Neural cell (in vitro differentiated cells): ENCODE results near the gene ZP1.

Experiments
- CTCF ChIP-seq: fragments of 450-650 bp; IDR thresholded peaks from 2 replicates; pipeline ENCODE4 v1.5.1; 2014; ENCODE audit warnings: antibody characterized with exemption, mild to moderate bottlenecking, moderate library complexity; ENCODE audit not compliant: poor library complexity, severe bottlenecking
- EP300 ChIP-seq: fragments of 450-650 bp; conservative IDR thresholded peaks from 2 replicates; pipeline ENCODE4 v1.6.1; 2014; ENCODE audit warnings: antibody characterized with exemption, mild to moderate bottlenecking, moderate library complexity; ENCODE audit not compliant: poor library complexity, severe bottlenecking
- EZH2 ChIP-seq: fragments of 200-600, 300-800 bp; shearing (Covaris generic), sonication (generic); IDR thresholded peaks from 2 replicates; pipeline ENCODE4 v1.6.1; 2014; ENCODE audit warnings: antibody characterized with exemption, low read length, borderline replicate concordance, mild to moderate bottlenecking; ENCODE audit not compliant: insufficient read depth, poor library complexity, severe bottlenecking
- MXI1 ChIP-seq: fragments of 450-650 bp; conservative IDR thresholded peaks from 2 replicates; pipeline ENCODE4 v1.6.1; 2014; ENCODE audit warnings: antibody characterized with exemption, mild to moderate bottlenecking; ENCODE audit not compliant: poor library complexity, severe bottlenecking
- POLR2AphosphoS5 ChIP-seq: IDR thresholded peaks from 2 replicates; pipeline ENCODE4 v1.6.1; 2012
- REST ChIP-seq: IDR thresholded peaks from 2 replicates; pipeline ENCODE4 v1.6.1; 2012; ENCODE audit warnings: borderline replicate concordance
- SMC3 ChIP-seq: fragments of 450-650 bp; conservative IDR thresholded peaks from 2 replicates; pipeline ENCODE4 v1.6.1; 2014; ENCODE audit warnings: antibody characterized with exemption, mild to moderate bottlenecking, moderate library complexity; ENCODE audit not compliant: poor library complexity
- TAF1 ChIP-seq: IDR thresholded peaks from 2 replicates; pipeline ENCODE4 v1.6.1; 2012; ENCODE audit warnings: low read depth

- TF ChIP-seq CTCF (no peak), EZH2 (no peak), REST (no peak), TAF1 (no peak), POLR2AphosphoS5 (no peak), EP300 (no peak), MXI1 (no peak), SMC3 (no peak)
These were observed 20.1 kb upstream of the ZP1 start for GRCh38 chr11:60847281-60847680.
